Endothelial cell (in vitro differentiated cells): ENCODE data around the gene SHANK1. TPM values are rescaled to one million over a fixed set of nuclear protein-coding genes. Genes with fewer than 3 reads are reported as not detected.
"Not testable (repeated sequence)": the region's sequence is repeated elsewhere in the genome, so short reads cannot be mapped to it uniquely, and the experiment has no call there.

Source experiments
- DNase-seq: peaks from one replicate; pipeline ENCODE4 v3.0.0; 2021; ENCODE audit warnings: low spot score
- H3K27ac Mint-ChIP-seq: one replicate; pipeline ENCODE4 v1.8.0; 2021; ENCODE audit warnings: mixed read lengths, inconsistent platforms; ENCODE audit not compliant: unreplicated experiment
- H3K27me3 Mint-ChIP-seq: one replicate; pipeline ENCODE4 v1.8.0; 2021; ENCODE audit warnings: mild to moderate bottlenecking, moderate library complexity, mixed read lengths, inconsistent platforms; ENCODE audit not compliant: unreplicated experiment
- H3K36me3 Mint-ChIP-seq: one replicate; pipeline ENCODE4 v1.8.0; 2021; ENCODE audit warnings: mild to moderate bottlenecking, low read depth, mixed read lengths, inconsistent platforms; ENCODE audit not compliant: unreplicated experiment
- H3K4me1 Mint-ChIP-seq: one replicate; pipeline ENCODE4 v1.8.0; 2021; ENCODE audit warnings: mild to moderate bottlenecking, mixed read lengths, inconsistent platforms; ENCODE audit not compliant: unreplicated experiment
- H3K4me3 Mint-ChIP-seq: one replicate; pipeline ENCODE4 v1.8.0; 2021; ENCODE audit warnings: mild to moderate bottlenecking, mixed read lengths, inconsistent platforms; ENCODE audit not compliant: unreplicated experiment
- H3K9me3 Mint-ChIP-seq: one replicate; pipeline ENCODE4 v1.8.0; 2021; ENCODE audit warnings: mixed read lengths, inconsistent platforms; ENCODE audit not compliant: unreplicated experiment
- CTCF ChIP-seq: fragments of 200-600 bp; sonication (generic); IDR thresholded peaks from one replicate; pipeline ENCODE4 v1.5.0; 2021; ENCODE audit warnings: antibody characterized with exemption; ENCODE audit not compliant: unreplicated experiment
- long read RNA-seq: library from polyadenylated mRNA; unstranded; transcript quantifications from one replicate; pipeline ENCODE4 v2.0.0, GENCODE V29; 2020; ENCODE audit not compliant: unreplicated experiment
- total RNA-seq: library from RNA; stranded (reverse); fragmentation: NEBNext Ultra II Directional; extraction: Animal tissue kit (Norgen Biotek cat#: 25700); gene quantifications from one replicate; pipeline ENCODE4 v1.2.1, GENCODE V29; 2021; ENCODE audit not compliant: unreplicated experiment

SHANK1 gene
- 6.5 TPM for total RNA-seq
- long read RNA-seq: 0 reads

GRCh38 chr19:50719566-50719965 lies at the start of gene SHANK1:
Gene SHANK1, minus strand, starts transcription at chr19:50719802. Its CDS starts 2,883 bp downstream, at chr19:50716919.
- H3K4me3 Mint-ChIP-seq: peak within 1 kb of the TSS; percentile 74
- DNase-seq: no peak

GRCh38 chr19:50768277-50768676 lies 48.7 kb upstream of the SHANK1 start:
- Mint-ChIP-seq H3K27me3 (peaks cover 7% of the 10 kb centered on the region), H3K9me3 (peaks cover 21% of the 10 kb centered on the region), H3K36me3 (peaks cover 8% of the 10 kb centered on the region), H3K27ac (no peak overlapping the region), H3K4me1 (no peaks in the 10 kb centered on the region), H3K4me3 (no peak overlapping the region)
- TF ChIP-seq CTCF: no peak
- DNase-seq: no peak

More at GRCh38 chr19:50719566-50719965, at the start of gene SHANK1:
- H3K36me3 Mint-ChIP-seq: peaks cover 17% of the 10 kb centered on the region
- H3K27ac Mint-ChIP-seq: peak within 1 kb of the TSS; percentile 58
- no peaks in the 10 kb centered on the region for H3K4me1 Mint-ChIP-seq
- peaks cover 29% of the 10 kb centered on the region for H3K27me3 Mint-ChIP-seq
- peaks cover 31% of the 10 kb centered on the region for H3K9me3 Mint-ChIP-seq
- TF ChIP-seq CTCF: no peak

- not testable (repeated sequence) for H3K36me3 Mint-ChIP-seq, H3K27me3 Mint-ChIP-seq, H3K4me3 Mint-ChIP-seq, H3K4me1 Mint-ChIP-seq, DNase-seq
- Mint-ChIP-seq H3K27ac (peak overlapping the region; percentile 22), H3K9me3 (peaks cover 21% of the 10 kb centered on the region)
These were observed 47.7 kb upstream of the SHANK1 start for GRCh38 chr19:50767263-50767662.

- H3K27me3 Mint-ChIP-seq, DNase-seq, H3K27ac Mint-ChIP-seq, H3K4me3 Mint-ChIP-seq, H3K36me3 Mint-ChIP-seq, H3K4me1 Mint-ChIP-seq: not testable (repeated sequence)
- peaks cover 21% of the 10 kb centered on the region for H3K9me3 Mint-ChIP-seq
These were observed 47.1 kb upstream of the SHANK1 start for GRCh38 chr19:50766746-50767145.

GRCh38 chr19:50764409-50764808 lies 44.8 kb upstream of the SHANK1 start:
- Mint-ChIP-seq H3K9me3 (peaks cover 27% of the 10 kb centered on the region), H3K27ac (no peak overlapping the region), H3K4me1 (no peaks in the 10 kb centered on the region), H3K4me3 (no peak overlapping the region), H3K27me3 (peaks cover 7% of the 10 kb centered on the region), H3K36me3 (peaks cover 7% of the 10 kb centered on the region)
- no peak for TF ChIP-seq CTCF
- no peak for DNase-seq

- not testable (repeated sequence) for H3K27ac Mint-ChIP-seq, H3K4me1 Mint-ChIP-seq, H3K4me3 Mint-ChIP-seq, H3K27me3 Mint-ChIP-seq, DNase-seq, H3K36me3 Mint-ChIP-seq
- peaks cover 30% of the 10 kb centered on the region for H3K9me3 Mint-ChIP-seq
These were observed 43.9 kb upstream of the SHANK1 start for GRCh38 chr19:50763521-50763920.

GRCh38 chr19:50761501-50761900 lies 41.9 kb upstream of the SHANK1 start:
- DNase-seq, H3K4me1 Mint-ChIP-seq, H3K4me3 Mint-ChIP-seq, H3K27me3 Mint-ChIP-seq, H3K27ac Mint-ChIP-seq: not testable (repeated sequence)
- H3K9me3 Mint-ChIP-seq: peaks cover 29% of the 10 kb centered on the region
- H3K36me3 Mint-ChIP-seq: peaks cover 12% of the 10 kb centered on the region
